GM12878 (cell line): ENCODE results near the gene C21orf91. TPM values are rescaled to one million over a fixed set of nuclear protein-coding genes. Genes with fewer than 3 reads are reported as not detected.

Experiments used
- ATAC-seq: fragments of 200-7000 bp; cut with Tn5 transposase; 3 replicates; pipeline ENCODE4 v1.9.1; 2020; ENCODE audit warnings: mild to moderate bottlenecking, moderate library complexity
- BruUV-seq: library from RNA; stranded (reverse); fragments of 400-500 nt; replicated peaks from 2 replicates; lab custom pipeline; 2021; lab: Mats Ljungman, UMichigan
- CTCF ChIA-PET: fragments of 300-600 bp; sonication (Branson Sonifier 250); formaldehyde crosslinking; extraction: SDS; loops from one replicate; lab custom pipeline; 2021; ENCODE audit warnings: inconsistent platforms; lab: Yijun Ruan, JAX
- POLR2A ChIA-PET: fragments of 350-600 bp; formaldehyde crosslinking; extraction: SDS; loops from one replicate; lab custom pipeline; 2021; ENCODE audit warnings: inconsistent platforms; lab: Charles Lee
- RAD21 ChIA-PET: fragments of 300-600 bp; sonication (Branson Sonifier 250); formaldehyde crosslinking; loops from one replicate; lab custom pipeline; 2023; ENCODE audit warnings: antibody characterized with exemption; ENCODE audit not compliant: unreplicated experiment; lab: Charles Lee
- SMC1A ChIA-PET: fragments of 300-600 bp; sonication (Branson Sonifier 250); formaldehyde crosslinking; loops from one replicate; lab custom pipeline; 2023; ENCODE audit not compliant: unreplicated experiment, uncharacterized antibody; lab: Charles Lee
- DNase-seq: peaks from one replicate; pipeline ENCODE4 v3.0.0-alpha.2; 2011; ENCODE audit warnings: low read depth, low spot score
- FAIRE-seq: peaks from 3 replicates; lab custom pipeline; 2011; peaks lifted over from hg19 to GRCh38; lab: Jason Lieb, UNC
- H2AFZ ChIP-seq: 2 replicates; pipeline ENCODE4 v1.6.0; 2011; ENCODE audit warnings: low read depth, low read length, control low read depth; ENCODE audit not compliant: control insufficient read depth
- H3K27ac ChIP-seq: 2 replicates; pipeline ENCODE4 v1.5.1; 2011; ENCODE audit warnings: control low read depth; ENCODE audit not compliant: control insufficient read depth, insufficient read depth
- H3K27me3 ChIP-seq, 2 experiments: replicated peaks in 1 of 2; 2 replicates each; pipeline versions ENCODE4 v1.6.0 to v1.6.1; 2011; ENCODE audit warnings: low read length in 1 of 2; ENCODE audit not compliant: control insufficient read depth in 2 of 2, insufficient read depth in 2 of 2
- H3K36me3 ChIP-seq, 2 experiments: 2 replicates each; pipeline ENCODE4 v1.5.1; 2011; ENCODE audit warnings: low read length in 1 of 2; ENCODE audit not compliant: control insufficient read depth in 2 of 2, insufficient read depth in 2 of 2
- H3K4me1 ChIP-seq: 2 replicates; pipeline ENCODE4 v1.6.1; 2011; ENCODE audit warnings: mild to moderate bottlenecking, low read length, moderate library complexity, mixed read lengths; ENCODE audit not compliant: control insufficient read depth, insufficient read depth
- H3K4me2 ChIP-seq: 2 replicates; pipeline ENCODE4 v1.6.0; 2011; ENCODE audit warnings: control low read depth; ENCODE audit not compliant: control insufficient read depth, insufficient read depth
- H3K4me3 ChIP-seq: fragments of 200-600 bp; sonication (generic); 2 replicates; pipeline ENCODE4 v1.5.1; 2016
- H3K79me2 ChIP-seq: 2 replicates; pipeline ENCODE4 v1.6.0; 2011; ENCODE audit warnings: low read length; ENCODE audit not compliant: control insufficient read depth, insufficient read depth
- H3K9ac ChIP-seq: 2 replicates; pipeline ENCODE4 v1.8.0; 2011; ENCODE audit warnings: low read length, control low read depth, mixed read lengths; ENCODE audit not compliant: control insufficient read depth, insufficient read depth
- H3K9me3 ChIP-seq: replicated peaks from 3 replicates; pipeline ENCODE4 v1.5.1; 2011; ENCODE audit warnings: mild to moderate bottlenecking, low read length; ENCODE audit not compliant: control insufficient read depth, insufficient read depth
- H4K20me1 ChIP-seq: 2 replicates; pipeline ENCODE4 v1.6.0; 2011; ENCODE audit not compliant: control insufficient read depth, insufficient read depth
- BCLAF1 ChIP-seq: fragments of 450-650 bp; IDR thresholded peaks from 2 replicates; pipeline ENCODE4 v1.6.1; 2017; ENCODE audit warnings: antibody characterized with exemption, mild to moderate bottlenecking, moderate library complexity
- CBX5 ChIP-seq: sonication (generic); IDR thresholded peaks from 2 replicates; pipeline ENCODE4 v1.6.1; 2016; ENCODE audit warnings: low read depth, moderate library complexity, mild to moderate bottlenecking, inconsistent platforms
- CHD1 ChIP-seq: IDR thresholded peaks from 2 replicates; pipeline ENCODE4 v1.6.1; 2012; ENCODE audit warnings: low read depth, low read length, improper control_type of control experiment
- E2F4 ChIP-seq: IDR thresholded peaks from 2 replicates; pipeline ENCODE4 v1.6.1; 2012; ENCODE audit warnings: low read depth, low read length, improper control_type of control experiment
- EZH2 ChIP-seq: IDR thresholded peaks from 2 replicates; pipeline ENCODE4 v1.6.1; 2012; ENCODE audit warnings: low read depth, mild to moderate bottlenecking, control low read depth, inconsistent platforms, low read length, borderline replicate concordance; ENCODE audit not compliant: control insufficient read depth
- IRF4 ChIP-seq: IDR thresholded peaks from 2 replicates; pipeline ENCODE4 v1.6.1; 2011; ENCODE audit warnings: low read depth, low read length
- JUNB ChIP-seq: IDR thresholded peaks from 2 replicates; pipeline ENCODE4 v1.6.1; 2016; ENCODE audit warnings: antibody characterized with exemption, mild to moderate bottlenecking
- LARP7 ChIP-seq: fragments of 450-650 bp; IDR thresholded peaks from 2 replicates; pipeline ENCODE4 v1.6.1; 2017; ENCODE audit warnings: mild to moderate bottlenecking
- MTA3 ChIP-seq: IDR thresholded peaks from 2 replicates; pipeline ENCODE4 v1.6.1; 2012; ENCODE audit warnings: low read length, inconsistent platforms, borderline replicate concordance
- NFXL1 ChIP-seq: fragments of 450-650 bp; IDR thresholded peaks from 2 replicates; pipeline ENCODE4 v1.6.1; 2017; ENCODE audit warnings: antibody characterized with exemption, mild to moderate bottlenecking, borderline replicate concordance
- NFYB ChIP-seq: IDR thresholded peaks from 2 replicates; pipeline ENCODE4 v1.6.1; 2011; ENCODE audit warnings: low read depth, mild to moderate bottlenecking, low read length, improper control_type of control experiment, moderate library complexity; ENCODE audit not compliant: insufficient read depth
- RELB ChIP-seq: fragments of 450-650 bp; IDR thresholded peaks from 2 replicates; pipeline ENCODE4 v1.6.1; 2017; ENCODE audit warnings: low read depth, mild to moderate bottlenecking, moderate library complexity
- SMAD5 ChIP-seq: IDR thresholded peaks from 2 replicates; pipeline ENCODE4 v1.6.1; 2016; ENCODE audit warnings: antibody characterized with exemption, low read depth
- TBL1XR1 ChIP-seq: IDR thresholded peaks from 2 replicates; pipeline ENCODE4 v1.6.1; 2012; ENCODE audit warnings: low read depth, low read length, improper control_type of control experiment
- YBX1 ChIP-seq: fragments of 450-650 bp; IDR thresholded peaks from 2 replicates; pipeline ENCODE4 v1.6.1; 2016; ENCODE audit warnings: antibody characterized with exemption
- WGBS: methylation state at CpG from one replicate; pipeline ENCODE4 v1.1.6; 2016; ENCODE audit warnings: low lambda C conversion rate; ENCODE audit not compliant: insufficient replicate concordance, insufficient coverage; ENCODE audit errors: missing lambda C conversion rate; 5-methylcytosine and 5-hydroxymethylcytosine counted together
- in situ Hi-C: fragments of 300-500 bp; cut with MboI; formaldehyde crosslinking; loops from 9 replicates; pipeline ENCODE4 v1.14.3; 2018; ENCODE audit warnings: mixed read lengths
- intact Hi-C: fragments of 100-400 bp; cut with micrococcal nuclease; formaldehyde crosslinking; loops from one replicate; pipeline ENCODE4 v1.14.2; 2022; ENCODE audit not compliant: unreplicated experiment
- polyA plus RNA-seq, 11 experiments: library from polyadenylated mRNA; depleted of rRNA in 4 of 11; unstranded in 6 of 11; stranded (reverse) in 5 of 11; fragments of >200 nt; fragmentation: Nextera tagmentation in 4 of 11; fragmentation: Illumina TruSeq in 1 of 11; extraction: Ambion mirVana in 4 of 11; extraction: Trizol in 1 of 11; gene quantifications; 1 replicate in 1 of 11; 2 replicates in 10 of 11; pipeline versions ENCODE4 v1.2.1 to v1.2.3, GENCODE V29; 2011 to 2016; ENCODE audit warnings: inconsistent platforms in 2 of 11, missing spikeins in 2 of 11, low read depth in 1 of 11
- total RNA-seq, 4 experiments: library from RNA; depleted of rRNA in 3 of 4; stranded (reverse); fragments of >200 nt in 3 of 4; fragmentation: Illumina TruSeq in 1 of 4; extraction: Trizol in 1 of 4; gene quantifications; 2 replicates each; pipeline versions ENCODE4 v1.2.1 to v1.2.3, GENCODE V29; 2013 to 2021

C21orf91 gene
- total and polyA plus RNA-seq, 10 of the 15 experiments (the other 5 are each of a cell fraction or from before 2014, with no cell fraction given), result 9.3 to 40.3 (median 29.8) TPM

GRCh38 chr21:17802572-17802971, 16.6 kb downstream of the C21orf91 start:
- DNase-seq (no peak), FAIRE-seq (no peak), ATAC-seq (no peak)
- Histone ChIP-seq H3K9ac (no peak overlapping the region), H3K4me2 (no peak overlapping the region), H3K36me3 (peaks cover 1 to 14% of the 10 kb centered on the region in 2 experiments; a peak in 3 of 4 replicates), H4K20me1 (no peaks in the 10 kb centered on the region), H3K4me3 (no peak overlapping the region), H3K27me3 (no peaks in the 10 kb centered on the region), H3K27ac (no peak overlapping the region), H3K9me3 (peaks cover 2% of the 10 kb centered on the region; the same call in 2 of the 3 replicates), H3K4me1 (no peaks in the 10 kb centered on the region), H2AFZ (no peak overlapping the region), H3K79me2 (peaks cover 26% of the 10 kb centered on the region)
- no TSS peak for BruUV-seq
- RAD21 ChIA-PET, result interaction anchor here (0.7 kb wide), 1 partner anchor 18 kb away, joined by 3 read pairs; no protein-coding TSS in a partner anchor
- TF ChIP-seq JUNB (no peak), NFXL1 (no peak), EZH2 (no peak), TBL1XR1 (no peak), CHD1 (no peak), RELB (no peak), E2F4 (no peak), IRF4 (no peak), MTA3 (no peak), LARP7 (no peak), CBX5 (no peak), YBX1 (no peak), BCLAF1 (no peak), SMAD5 (no peak), NFYB (no peak)
- CTCF ChIA-PET, result interaction anchor here (0.6 kb wide), 1 partner anchor 14 kb away, joined by 3 read pairs; no protein-coding TSS in a partner anchor
- intact Hi-C loops, result no loop called here
- in situ Hi-C loops, result no loop called here
- 100% methylated on average over 1 of the region's 1 CpG for WGBS
- SMC1A ChIA-PET, result interaction anchor here (0.9 to 1.4 kb wide), 3 partner anchors 13 to 114 kb away, joined by 3 to 4 read pairs (median 3); no protein-coding TSS in a partner anchor
- POLR2A ChIA-PET, result interaction anchor here (0.6 kb wide), 1 partner anchor 98 kb away, joined by 3 read pairs; no protein-coding TSS in a partner anchor
